HepG2 (cell line): ENCODE results near the gene SAMD4A. TPM values are rescaled to one million over a fixed set of nuclear protein-coding genes. Genes with fewer than 3 reads are reported as not detected.

Source experiments
- ATAD3A ChIP-seq: sonication (generic); formaldehyde crosslinking; IDR thresholded peaks from 2 replicates; pipeline ENCODE4 v1.4.0; 2020; ENCODE audit warnings: missing genetic modification reagents
- ATF7 ChIP-seq, 2 experiments: fragments of 450-650 bp in 1 of 2; sonication (generic) in 1 of 2; formaldehyde crosslinking in 1 of 2; IDR thresholded peaks; 2 replicates each; pipeline versions ENCODE4 v1.4.0 to v1.6.1; 2016 to 2020; ENCODE audit warnings: antibody characterized with exemption in 1 of 2, mild to moderate bottlenecking in 1 of 2, missing genetic modification reagents in 1 of 2
- BCL6 ChIP-seq: IDR thresholded peaks from 2 replicates; pipeline ENCODE4 v1.6.1; 2016; ENCODE audit warnings: missing genetic modification reagents, missing compliant biosample characterization
- CBX5 ChIP-seq: sonication (generic); formaldehyde crosslinking; IDR thresholded peaks from 2 replicates; pipeline ENCODE4 v1.4.0; 2020; ENCODE audit warnings: missing genetic modification reagents, borderline replicate concordance
- CEBPB ChIP-seq: IDR thresholded peaks from 2 replicates; pipeline ENCODE4 v1.6.1; 2011; ENCODE audit warnings: low read depth, low read length, improper control_type of control experiment, borderline replicate concordance
- FOXA3 ChIP-seq: IDR thresholded peaks from 2 replicates; pipeline ENCODE4 v1.6.1; 2016; ENCODE audit warnings: missing genetic modification reagents, missing compliant biosample characterization
- HCFC1 ChIP-seq: fragments of 150-350 bp; IDR thresholded peaks from 2 replicates; pipeline ENCODE4 v1.6.1; 2014; ENCODE audit warnings: low read depth, low read length
- KMT2A ChIP-seq: sonication (generic); formaldehyde crosslinking; IDR thresholded peaks from 2 replicates; pipeline ENCODE4 v1.4.0; 2020; ENCODE audit warnings: missing genetic modification reagents
- PAX8 ChIP-seq: sonication (generic); formaldehyde crosslinking; IDR thresholded peaks from 2 replicates; pipeline ENCODE4 v1.8.0; 2022; ENCODE audit warnings: mild to moderate bottlenecking, missing genetic modification reagents, borderline replicate concordance
- TAF15 ChIP-seq: fragments of 200-400 bp; formaldehyde crosslinking; IDR thresholded peaks from one replicate; pipeline ENCODE4 v1.6.1; 2018; ENCODE audit warnings: mild to moderate bottlenecking, low read depth, low read length; ENCODE audit not compliant: poor library complexity, severe bottlenecking
- TCF7 ChIP-seq: sonication (generic); IDR thresholded peaks from 2 replicates; pipeline ENCODE4 v1.6.1; 2016; ENCODE audit warnings: antibody characterized with exemption, low read depth
- TEAD3 ChIP-seq: optimal IDR thresholded peaks from 2 replicates; pipeline ENCODE3; 2016; ENCODE audit warnings: borderline replicate concordance
- ZIK1 ChIP-seq: sonication (generic); formaldehyde crosslinking; IDR thresholded peaks from 2 replicates; pipeline ENCODE4 v1.5.0; 2020; ENCODE audit warnings: mild to moderate bottlenecking, low read depth, missing genetic modification reagents, borderline replicate concordance
- ZNF605 ChIP-seq: sonication (generic); formaldehyde crosslinking; IDR thresholded peaks from 2 replicates; pipeline ENCODE4 v1.8.0; 2022; ENCODE audit warnings: mild to moderate bottlenecking, missing genetic modification reagents
- polyA plus RNA-seq, 8 experiments: library from polyadenylated mRNA; depleted of rRNA in 3 of 8; stranded (reverse) in 7 of 8; unstranded in 1 of 8; fragments of >200 nt; fragmentation: Illumina TruSeq in 4 of 8; extraction: Trizol in 4 of 8; gene quantifications; 2 replicates each; pipeline versions ENCODE4 v1.2.1 to v1.2.3, GENCODE V29; 2011 to 2016; ENCODE audit warnings: low read depth in 4 of 8, missing spikeins in 1 of 8, mixed read lengths in 1 of 8; ENCODE audit not compliant: insufficient read depth in 1 of 8
- total RNA-seq, 5 experiments: library from RNA; depleted of rRNA; stranded (reverse); fragments of >200 nt; fragmentation: Illumina TruSeq; extraction: Trizol; gene quantifications; 2 replicates each; pipeline ENCODE4 v1.2.3, GENCODE V29; 2016; ENCODE audit warnings: low read depth in 1 of 5
- TF ChIP-seq, protein P1 (sequence below): sonication (generic); formaldehyde crosslinking; IDR thresholded peaks from 2 replicates; pipeline ENCODE4 v1.4.0; 2020; ENCODE audit warnings: mild to moderate bottlenecking, missing genetic modification reagents, borderline replicate concordance
- TF ChIP-seq, protein P2 (sequence below): fragments of 450-650 bp; IDR thresholded peaks from 2 replicates; pipeline ENCODE4 v1.6.1; 2016
- TF ChIP-seq, protein P3 (sequence below): sonication (generic); formaldehyde crosslinking; IDR thresholded peaks from 2 replicates; pipeline ENCODE4 v1.8.0; 2022; ENCODE audit warnings: missing genetic modification reagents, mild to moderate bottlenecking, borderline replicate concordance
- TF ChIP-seq, protein P4 (sequence below): IDR thresholded peaks from 2 replicates; pipeline ENCODE4 v1.4.0; 2020; ENCODE audit warnings: mild to moderate bottlenecking, missing genetic modification reagents

Gene SAMD4A
- total and polyA plus RNA-seq, 2 of the 13 experiments (the other 11 are each of a cell fraction or from before 2014, with no cell fraction given) = 11.8 to 13.0 TPM

DNA sequence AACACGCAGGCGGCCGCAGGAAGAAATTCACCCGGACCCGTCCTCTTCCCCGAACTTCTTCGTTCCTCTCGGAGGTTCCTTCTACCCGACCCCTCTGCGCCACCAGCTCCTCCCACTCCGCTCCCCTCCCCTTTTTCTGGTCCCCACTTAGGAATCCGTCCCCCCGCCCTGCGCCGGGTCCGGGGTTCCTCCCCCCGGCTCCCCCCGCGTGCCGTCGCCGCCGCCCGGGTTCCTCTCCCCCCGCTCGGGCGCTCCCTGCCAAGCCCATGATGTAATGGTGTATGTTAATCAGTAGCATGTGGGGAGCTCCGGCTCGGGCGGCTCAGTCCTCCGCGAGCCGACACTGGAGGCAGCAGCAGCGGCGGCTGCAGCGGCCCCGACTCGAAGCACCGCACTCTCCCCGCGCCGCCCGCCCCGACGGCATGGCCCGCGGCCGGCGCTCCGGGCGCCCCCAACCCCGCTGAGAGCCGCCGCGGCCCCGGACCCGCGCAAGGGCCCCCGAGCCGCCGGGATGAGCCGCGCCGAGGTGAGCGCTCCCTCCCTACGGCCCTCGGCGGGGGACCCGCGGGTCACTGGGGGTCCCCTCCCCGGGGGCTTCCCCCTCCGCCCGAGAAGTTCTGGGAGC lies 1.0 kb upstream of the SAMD4A start (continued):
- TF ChIP-seq ZIK1 (CRISPR knock-in tag) (0 out of 2 replicates have a peak, but pooled peaks have one; percentile 19), BCL6 (CRISPR knock-in tag) (peak; percentile 68; the same call in 1 of the 2 replicates), ZNF605 (CRISPR knock-in tag) (no peak), ATF7 (IDR thresholded peaks at IDR 0.05) (peak; percentile 74), ATF7 (CRISPR knock-in tag; IDR thresholded peaks at IDR 0.05) (peak; percentile 97), ATAD3A (CRISPR knock-in tag) (no peak), TAF15 (no peak), CBX5 (CRISPR knock-in tag) (no peak), TEAD3 (CRISPR knock-in tag) (peak; percentile 63), FOXA3 (peak; percentile 11; the same call in 1 of the 2 replicates), TCF7 (no peak; the same call in 1 of the 2 replicates), KMT2A (peak; percentile 64; the same call in 1 of the 2 replicates), HCFC1 (no peak), PAX8 (CRISPR knock-in tag) (no peak), CEBPB (no peak)
- TF ChIP-seq, protein P1, sequence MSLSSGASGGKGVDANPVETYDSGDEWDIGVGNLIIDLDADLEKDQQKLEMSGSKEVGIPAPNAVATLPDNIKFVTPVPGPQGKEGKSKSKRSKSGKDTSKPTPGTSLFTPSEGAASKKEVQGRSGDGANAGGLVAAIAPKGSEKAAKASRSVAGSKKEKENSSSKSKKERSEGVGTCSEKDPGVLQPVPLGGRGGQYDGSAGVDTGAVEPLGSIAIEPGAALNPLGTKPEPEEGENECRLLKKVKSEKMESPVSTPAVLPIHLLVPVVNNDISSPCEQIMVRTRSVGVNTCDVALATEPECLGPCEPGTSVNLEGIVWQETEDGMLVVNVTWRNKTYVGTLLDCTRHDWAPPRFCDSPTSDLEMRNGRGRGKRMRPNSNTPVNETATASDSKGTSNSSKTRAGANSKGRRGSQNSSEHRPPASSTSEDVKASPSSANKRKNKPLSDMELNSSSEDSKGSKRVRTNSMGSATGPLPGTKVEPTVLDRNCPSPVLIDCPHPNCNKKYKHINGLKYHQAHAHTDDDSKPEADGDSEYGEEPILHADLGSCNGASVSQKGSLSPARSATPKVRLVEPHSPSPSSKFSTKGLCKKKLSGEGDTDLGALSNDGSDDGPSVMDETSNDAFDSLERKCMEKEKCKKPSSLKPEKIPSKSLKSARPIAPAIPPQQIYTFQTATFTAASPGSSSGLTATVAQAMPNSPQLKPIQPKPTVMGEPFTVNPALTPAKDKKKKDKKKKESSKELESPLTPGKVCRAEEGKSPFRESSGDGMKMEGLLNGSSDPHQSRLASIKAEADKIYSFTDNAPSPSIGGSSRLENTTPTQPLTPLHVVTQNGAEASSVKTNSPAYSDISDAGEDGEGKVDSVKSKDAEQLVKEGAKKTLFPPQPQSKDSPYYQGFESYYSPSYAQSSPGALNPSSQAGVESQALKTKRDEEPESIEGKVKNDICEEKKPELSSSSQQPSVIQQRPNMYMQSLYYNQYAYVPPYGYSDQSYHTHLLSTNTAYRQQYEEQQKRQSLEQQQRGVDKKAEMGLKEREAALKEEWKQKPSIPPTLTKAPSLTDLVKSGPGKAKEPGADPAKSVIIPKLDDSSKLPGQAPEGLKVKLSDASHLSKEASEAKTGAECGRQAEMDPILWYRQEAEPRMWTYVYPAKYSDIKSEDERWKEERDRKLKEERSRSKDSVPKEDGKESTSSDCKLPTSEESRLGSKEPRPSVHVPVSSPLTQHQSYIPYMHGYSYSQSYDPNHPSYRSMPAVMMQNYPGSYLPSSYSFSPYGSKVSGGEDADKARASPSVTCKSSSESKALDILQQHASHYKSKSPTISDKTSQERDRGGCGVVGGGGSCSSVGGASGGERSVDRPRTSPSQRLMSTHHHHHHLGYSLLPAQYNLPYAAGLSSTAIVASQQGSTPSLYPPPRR = peak; percentile 34; the same call in 1 of the 2 replicates
- TF ChIP-seq, protein P2, sequence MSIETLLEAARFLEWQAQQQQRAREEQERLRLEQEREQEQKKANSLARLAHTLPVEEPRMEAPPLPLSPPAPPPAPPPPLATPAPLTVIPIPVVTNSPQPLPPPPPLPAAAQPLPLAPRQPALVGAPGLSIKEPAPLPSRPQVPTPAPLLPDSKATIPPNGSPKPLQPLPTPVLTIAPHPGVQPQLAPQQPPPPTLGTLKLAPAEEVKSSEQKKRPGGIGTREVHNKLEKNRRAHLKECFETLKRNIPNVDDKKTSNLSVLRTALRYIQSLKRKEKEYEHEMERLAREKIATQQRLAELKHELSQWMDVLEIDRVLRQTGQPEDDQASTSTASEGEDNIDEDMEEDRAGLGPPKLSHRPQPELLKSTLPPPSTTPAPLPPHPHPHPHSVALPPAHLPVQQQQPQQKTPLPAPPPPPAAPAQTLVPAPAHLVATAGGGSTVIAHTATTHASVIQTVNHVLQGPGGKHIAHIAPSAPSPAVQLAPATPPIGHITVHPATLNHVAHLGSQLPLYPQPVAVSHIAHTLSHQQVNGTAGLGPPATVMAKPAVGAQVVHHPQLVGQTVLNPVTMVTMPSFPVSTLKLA = no peak
- TF ChIP-seq, protein P3, sequence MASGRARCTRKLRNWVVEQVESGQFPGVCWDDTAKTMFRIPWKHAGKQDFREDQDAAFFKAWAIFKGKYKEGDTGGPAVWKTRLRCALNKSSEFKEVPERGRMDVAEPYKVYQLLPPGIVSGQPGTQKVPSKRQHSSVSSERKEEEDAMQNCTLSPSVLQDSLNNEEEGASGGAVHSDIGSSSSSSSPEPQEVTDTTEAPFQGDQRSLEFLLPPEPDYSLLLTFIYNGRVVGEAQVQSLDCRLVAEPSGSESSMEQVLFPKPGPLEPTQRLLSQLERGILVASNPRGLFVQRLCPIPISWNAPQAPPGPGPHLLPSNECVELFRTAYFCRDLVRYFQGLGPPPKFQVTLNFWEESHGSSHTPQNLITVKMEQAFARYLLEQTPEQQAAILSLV (CRISPR knock-in tag) = no peak
- TF ChIP-seq, protein P4, sequence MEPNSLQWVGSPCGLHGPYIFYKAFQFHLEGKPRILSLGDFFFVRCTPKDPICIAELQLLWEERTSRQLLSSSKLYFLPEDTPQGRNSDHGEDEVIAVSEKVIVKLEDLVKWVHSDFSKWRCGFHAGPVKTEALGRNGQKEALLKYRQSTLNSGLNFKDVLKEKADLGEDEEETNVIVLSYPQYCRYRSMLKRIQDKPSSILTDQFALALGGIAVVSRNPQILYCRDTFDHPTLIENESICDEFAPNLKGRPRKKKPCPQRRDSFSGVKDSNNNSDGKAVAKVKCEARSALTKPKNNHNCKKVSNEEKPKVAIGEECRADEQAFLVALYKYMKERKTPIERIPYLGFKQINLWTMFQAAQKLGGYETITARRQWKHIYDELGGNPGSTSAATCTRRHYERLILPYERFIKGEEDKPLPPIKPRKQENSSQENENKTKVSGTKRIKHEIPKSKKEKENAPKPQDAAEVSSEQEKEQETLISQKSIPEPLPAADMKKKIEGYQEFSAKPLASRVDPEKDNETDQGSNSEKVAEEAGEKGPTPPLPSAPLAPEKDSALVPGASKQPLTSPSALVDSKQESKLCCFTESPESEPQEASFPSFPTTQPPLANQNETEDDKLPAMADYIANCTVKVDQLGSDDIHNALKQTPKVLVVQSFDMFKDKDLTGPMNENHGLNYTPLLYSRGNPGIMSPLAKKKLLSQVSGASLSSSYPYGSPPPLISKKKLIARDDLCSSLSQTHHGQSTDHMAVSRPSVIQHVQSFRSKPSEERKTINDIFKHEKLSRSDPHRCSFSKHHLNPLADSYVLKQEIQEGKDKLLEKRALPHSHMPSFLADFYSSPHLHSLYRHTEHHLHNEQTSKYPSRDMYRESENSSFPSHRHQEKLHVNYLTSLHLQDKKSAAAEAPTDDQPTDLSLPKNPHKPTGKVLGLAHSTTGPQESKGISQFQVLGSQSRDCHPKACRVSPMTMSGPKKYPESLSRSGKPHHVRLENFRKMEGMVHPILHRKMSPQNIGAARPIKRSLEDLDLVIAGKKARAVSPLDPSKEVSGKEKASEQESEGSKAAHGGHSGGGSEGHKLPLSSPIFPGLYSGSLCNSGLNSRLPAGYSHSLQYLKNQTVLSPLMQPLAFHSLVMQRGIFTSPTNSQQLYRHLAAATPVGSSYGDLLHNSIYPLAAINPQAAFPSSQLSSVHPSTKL (CRISPR knock-in tag) = peak; percentile 79
